Right forelimb (tissue), 1 donor: ENCODE measurements around the gene TMEM208.

ENCODE experiments used
- DNase-seq: peaks from one replicate; pipeline ENCODE4 v3.0.0-alpha.2; 2018

Gene TMEM208

DNA sequence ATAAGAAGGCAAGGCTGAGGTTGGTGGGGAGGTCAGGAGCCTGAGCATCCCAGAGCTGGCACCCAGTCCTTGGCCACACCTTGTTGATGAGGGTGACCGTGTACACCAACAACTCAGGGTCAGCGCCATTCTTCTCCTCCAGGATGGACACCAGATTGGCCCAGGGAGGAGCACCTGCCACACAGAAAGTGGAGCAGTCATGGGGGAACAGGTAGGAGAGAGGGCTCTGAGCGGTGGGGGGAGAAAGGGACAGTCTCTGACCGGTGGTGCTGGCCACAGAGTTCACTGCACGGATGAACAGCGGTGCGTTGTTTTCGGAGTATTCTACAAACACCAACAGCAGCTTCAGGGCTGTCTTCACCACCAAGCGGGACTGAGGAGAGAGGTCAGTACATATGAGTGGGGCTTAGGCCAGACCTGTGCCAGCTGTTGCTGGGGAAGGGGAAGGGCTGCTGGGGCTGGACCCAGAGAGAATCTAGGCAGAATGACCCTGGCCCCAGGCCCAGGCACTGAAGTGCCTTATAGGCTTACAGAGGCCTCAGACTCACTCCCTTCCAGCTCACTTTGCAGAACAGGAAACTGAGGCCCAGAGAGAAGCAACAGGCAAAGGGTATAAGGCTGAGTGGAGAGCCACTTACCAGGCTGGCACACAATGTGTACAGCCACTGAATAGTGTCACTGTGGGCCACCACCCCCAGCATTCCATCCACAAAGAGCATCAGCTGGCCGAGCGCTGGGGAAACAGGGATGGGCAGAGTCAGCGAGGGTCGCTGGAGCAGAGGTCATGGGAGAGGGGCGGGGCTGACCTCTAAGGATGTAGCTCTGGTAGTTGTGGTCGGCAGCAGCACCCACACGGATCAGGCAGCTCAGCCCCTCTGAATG lies 10.7 kb downstream of the TMEM208 start:
- DNase-seq: no peak

- DNase-seq: no peak
These were observed 11.3 kb downstream of the TMEM208 start for GRCh38 chr16:67238278-67238575.

- no peak for DNase-seq
These were observed 12.0 kb downstream of the TMEM208 start for GRCh38 chr16:67238806-67239470.

DNA sequence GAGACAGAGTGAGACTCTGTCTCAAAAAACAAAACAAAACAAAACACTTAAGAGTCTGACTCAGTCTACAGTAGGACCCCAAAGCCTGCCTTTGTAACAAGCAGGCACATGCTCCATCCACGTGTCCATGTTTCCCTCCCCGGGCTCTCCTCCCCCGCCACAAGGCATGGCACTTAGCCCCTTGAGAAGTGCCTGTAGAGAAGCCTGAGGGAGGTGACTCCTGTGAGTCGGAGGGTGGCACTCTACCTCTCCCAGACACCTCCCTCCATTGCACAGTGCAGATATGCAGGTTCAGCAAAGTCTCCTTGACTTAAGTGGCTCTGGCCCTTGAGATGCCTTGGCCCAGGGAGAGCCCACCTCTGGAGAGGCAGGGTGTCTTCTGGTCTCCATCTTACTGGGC lies 13.6 kb downstream of the TMEM208 start:
- no peak for DNase-seq

- no peak for DNase-seq
These were observed 14.3 kb downstream of the TMEM208 start for GRCh38 chr16:67241008-67241900.

GRCh38 chr16:67242138-67242730 lies 15.3 kb downstream of the TMEM208 start:
- DNase-seq: peak; percentile 22

GRCh38 chr16:67243481-67243880 lies 16.6 kb downstream of the TMEM208 start:
- no peak for DNase-seq

- no peak for DNase-seq
These were observed 17.7 kb downstream of the TMEM208 start for GRCh38 chr16:67244387-67245185.

DNA sequence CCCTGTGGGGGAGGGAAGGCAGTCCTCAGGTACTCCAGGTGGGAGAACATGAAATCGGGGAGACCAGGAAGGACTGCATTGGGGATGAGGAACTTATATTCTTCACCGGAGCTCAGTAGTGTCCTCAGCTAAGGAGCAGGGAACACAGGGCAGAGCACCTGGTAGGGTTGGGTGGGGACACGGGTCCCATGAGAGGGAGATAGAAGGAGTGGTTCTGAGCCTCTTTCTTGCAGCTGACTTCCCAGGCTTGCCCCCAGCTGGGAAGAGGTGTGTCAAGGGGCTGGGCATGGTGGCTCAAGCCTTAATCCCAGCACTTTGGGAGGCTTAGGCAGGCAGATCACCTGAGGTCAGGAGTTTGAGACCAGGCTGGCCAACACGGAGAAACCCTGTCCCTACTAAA lies 18.3 kb downstream of the TMEM208 start:
- no peak for DNase-seq

DNA sequence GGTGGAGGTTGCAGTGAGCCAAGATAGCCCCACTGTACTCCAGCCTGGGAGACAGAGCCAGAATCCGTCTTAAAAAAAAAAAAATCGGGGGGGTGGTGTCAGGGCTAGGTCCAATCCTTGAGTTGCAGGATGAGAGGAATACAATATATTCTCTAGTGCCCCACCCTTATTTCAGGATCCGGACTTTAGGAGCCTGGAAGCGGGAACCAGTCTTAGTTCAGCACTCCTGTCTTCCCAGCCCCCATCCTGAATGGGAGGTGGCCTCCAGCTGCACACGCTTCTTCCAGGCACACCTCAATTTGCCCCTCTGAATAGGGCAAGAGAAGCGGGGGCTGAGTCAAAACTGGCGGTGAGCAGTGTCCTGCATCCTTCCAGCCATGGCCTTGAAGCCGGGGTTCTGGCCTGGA lies 18.7 kb downstream of the TMEM208 start:
- no peak for DNase-seq

DNA sequence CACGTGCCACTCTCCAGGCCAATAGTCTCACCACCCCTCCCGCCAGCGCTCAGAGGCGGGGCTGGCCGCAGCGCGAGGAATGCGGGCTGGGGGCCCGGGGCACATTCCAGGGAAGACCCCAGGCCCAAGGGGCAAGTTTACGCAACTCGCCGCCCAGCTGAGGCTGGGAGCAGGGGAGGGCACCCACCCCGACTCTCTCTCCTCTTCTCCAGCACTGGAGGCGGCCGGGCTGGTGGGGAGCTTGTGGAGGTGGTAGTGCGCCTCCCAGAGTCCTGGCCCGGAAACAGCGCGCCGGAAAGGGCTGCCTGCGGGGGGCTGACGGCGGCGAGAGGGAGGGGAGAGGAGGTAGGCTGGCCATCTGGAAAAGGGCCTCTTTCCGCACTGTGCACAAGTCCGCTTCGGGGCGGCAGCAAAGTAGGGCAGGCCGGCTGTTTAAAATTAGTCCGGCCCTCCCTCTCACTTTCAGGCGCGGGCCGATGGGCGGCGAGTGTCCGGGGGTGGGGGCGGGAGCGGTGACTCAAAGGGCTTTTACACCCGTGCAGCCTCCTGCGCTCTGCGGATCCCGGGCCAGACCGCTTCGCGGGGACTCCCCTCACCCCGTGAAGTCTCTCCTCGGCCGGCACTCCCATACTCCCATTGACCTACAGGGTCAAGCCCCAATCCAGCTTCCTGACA lies 19.3 kb downstream of the TMEM208 start:
- DNase-seq: peak; percentile 84

GRCh38 chr16:67246756-67247191 lies 19.8 kb downstream of the TMEM208 start:
- peak; percentile 70 for DNase-seq

DNA sequence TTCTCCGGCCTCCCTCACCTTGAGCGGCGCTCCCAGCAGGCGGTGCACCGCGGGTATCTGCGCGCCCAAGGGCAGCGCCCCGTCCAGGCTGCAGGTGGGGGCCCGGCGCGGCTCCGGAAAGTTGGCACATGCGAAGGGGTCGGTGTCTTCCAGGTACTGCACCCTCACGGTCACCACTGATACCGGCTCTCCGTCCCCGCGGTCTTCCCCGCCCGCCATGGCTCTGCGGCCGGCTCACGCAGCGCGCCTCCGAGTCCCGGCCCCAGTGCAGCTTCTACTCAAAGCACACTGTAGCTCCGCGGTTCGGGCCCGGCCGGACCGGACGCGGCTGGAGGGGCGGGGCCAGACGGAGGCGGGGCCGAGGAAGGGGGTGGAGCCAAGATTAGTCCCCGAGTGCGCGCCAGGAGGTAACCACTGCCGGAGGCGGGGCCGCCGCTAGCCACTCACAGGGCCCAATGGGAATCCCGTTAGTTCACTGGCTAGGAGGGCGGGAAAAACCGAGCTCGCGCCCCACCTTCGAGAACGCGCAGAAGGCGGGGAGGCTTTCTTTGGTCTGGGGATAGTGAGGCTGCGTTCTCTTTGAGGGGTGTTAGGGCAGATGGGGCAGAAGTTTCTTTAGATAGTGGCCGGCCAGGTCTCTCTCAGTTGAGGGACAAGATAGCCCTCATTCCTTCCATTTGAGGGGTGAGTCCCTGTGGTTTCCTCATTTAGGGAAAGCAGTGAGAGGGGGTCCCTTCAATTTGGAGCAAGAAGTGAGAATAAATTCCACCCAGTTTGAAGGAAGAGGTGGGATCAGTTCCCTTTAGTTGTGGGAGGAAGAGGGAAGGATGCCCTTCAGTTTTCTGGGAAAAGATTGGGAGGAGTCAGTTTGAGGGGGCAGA lies 20.5 kb downstream of the TMEM208 start, which contains the start of gene FHOD1:
FHOD1 (minus strand) TSS at position 290 of the 881 bp plus-strand sequence; CDS start at position 219, 71 bp downstream.
- DNase-seq: peak; percentile 97

GRCh38 chr16:67248073-67248400 lies 21.1 kb downstream of the TMEM208 start:
- DNase-seq: no peak

DNA sequence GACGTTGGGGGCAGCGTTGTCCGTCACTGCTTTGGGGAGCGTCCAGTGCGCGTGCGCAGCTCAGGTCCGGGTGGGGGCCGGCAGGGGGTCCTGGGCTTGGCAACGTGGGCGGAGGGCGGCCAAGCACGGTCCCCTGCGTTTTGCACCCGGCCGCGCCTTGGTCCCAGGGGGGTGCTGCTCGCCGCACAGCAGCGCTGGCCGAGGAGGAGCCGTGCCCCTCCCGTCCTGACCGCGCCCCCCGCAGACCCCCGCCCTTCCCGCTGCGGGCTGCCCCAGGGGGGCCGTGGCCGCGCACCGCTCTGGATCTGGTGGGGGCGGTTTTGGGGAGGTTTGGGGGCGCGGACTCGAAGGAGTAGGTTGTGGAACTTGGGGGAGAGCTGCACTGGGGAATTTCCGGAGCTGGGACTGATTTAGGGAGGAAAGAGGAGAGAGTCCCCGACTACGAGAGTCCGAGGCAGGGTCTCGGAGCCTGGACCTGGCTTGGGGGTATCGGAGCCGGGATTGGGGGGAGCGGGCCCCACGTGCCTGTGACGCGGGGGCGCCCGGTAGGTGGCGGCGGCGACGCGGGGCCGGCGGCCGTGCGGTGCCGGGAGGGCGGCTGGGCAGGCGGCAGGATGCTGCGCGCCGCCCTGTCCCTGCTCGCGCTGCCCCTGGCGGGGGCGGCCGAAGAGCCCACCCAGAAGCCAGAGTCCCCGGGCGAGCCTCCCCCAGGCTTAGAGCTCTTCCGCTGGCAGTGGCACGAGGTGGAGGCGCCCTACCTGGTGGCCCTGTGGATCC lies 21.7 kb downstream of the TMEM208 start, which contains the start of gene SLC9A5:
SLC9A5 (plus strand) TSS at position 579 of the 777 bp plus-strand sequence; CDS start at position 615, 36 bp downstream.
- DNase-seq: no peak

DNA sequence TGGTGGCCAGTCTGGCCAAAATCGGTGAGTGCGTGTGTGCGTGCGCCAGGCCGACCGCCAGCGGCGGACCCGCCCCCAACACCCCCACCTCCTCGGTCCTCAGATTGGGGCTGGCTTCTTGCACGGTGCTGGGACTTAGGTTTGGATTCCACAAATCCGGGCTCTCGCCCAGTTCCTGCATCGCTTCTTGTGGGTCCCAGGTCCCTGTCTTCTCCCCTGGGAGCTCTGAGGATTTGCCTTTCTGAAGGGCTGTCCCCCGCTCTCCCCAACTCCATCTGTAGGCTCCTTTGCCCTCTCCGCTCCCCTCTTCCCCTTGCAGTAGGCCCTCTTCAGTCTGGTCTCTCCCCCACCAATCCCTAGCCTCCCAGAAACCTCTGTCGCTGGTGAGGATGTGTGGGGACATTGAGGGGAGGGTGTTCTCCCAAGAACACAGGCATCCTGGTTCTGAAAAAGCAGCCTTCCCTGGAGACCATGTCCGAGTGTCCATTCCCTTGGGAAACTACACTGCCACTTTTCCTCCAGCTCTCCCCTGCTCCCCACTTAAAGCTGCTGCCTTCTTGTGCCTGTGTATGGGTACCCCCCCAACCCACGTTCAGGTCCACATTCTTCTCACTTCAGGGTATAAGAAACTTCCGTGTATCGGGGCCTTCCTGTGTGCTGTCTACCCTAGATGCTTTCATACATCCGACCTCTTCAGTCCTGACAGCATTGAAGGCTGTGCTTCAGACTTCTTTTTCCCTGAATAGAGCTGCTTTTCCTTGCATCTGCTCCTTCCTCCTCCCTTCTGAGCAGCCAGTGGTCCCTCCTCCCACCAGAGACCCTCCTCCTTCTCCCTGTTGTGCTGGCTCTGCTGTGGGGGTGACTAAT lies 22.5 kb downstream of the TMEM208 start:
- DNase-seq: no peak

DNA sequence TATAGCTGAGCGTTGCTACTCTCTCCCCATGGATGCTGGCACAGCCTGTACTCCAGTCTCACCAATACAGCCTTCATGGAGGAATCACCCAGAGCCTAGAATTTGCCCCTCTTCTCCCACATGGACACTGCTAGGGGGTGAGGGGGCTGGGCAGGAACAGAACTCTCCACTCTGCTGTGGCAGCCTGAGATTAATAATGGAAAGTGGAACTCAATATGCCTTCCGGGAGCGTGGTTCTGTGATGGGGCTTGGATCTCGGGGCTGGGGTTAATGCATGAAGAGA lies 23.1 kb downstream of the TMEM208 start:
- no peak for DNase-seq

DNA sequence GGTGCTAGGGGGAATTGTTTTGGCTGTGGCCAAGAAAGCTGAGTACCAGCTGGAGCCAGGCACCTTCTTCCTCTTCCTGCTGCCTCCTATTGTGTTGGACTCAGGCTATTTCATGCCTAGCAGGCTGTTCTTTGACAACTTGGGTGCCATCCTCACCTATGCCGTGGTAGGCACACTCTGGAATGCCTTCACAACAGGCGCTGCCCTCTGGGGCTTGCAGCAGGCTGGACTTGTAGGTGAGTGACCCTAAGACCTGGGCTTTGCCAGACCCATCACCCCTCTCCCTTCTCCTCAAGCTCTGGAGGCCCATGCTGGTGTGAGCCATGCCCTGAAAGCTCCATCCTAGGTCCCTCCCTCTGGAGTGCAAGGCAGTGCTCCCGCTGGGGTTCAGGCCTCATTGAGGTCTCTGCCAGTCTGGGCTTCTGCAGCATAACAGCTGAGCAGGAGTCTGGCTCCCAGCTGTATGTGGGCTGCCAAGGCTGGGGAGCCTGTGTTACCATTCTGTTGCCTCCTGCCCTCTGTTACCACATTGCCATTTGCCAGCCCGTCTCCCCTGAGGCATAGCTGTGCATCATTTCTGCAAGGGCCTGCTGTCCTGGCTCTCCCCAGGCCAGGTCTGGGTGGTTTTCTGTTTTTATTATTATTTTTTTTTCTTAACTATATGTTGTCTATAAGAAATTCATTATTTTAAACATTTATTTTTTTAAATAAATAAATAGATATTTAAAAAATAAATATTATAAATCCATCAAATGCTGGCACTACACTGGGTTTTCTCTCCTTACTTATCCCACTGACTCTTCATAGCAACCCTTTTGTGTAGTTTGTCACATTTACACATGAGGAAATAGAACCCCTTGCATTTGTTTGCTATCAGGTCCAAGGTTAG lies 25.9 kb downstream of the TMEM208 start:
- no peak for DNase-seq
